ENCODE data around the gene UBE2K.

- peak; percentile 31 for TF ChIP-seq CTCF (IDR thresholded peaks at IDR 0.05; ENCODE audit: insufficient read depth, low read length, poor library complexity, severe bottlenecking)
- no peak for TF ChIP-seq EZH2phosphoT487 (conservative IDR thresholded peaks at IDR 0.05; ENCODE audit: low read length)
Observed at GRCh38 chr4:39658756-39659155, 39.2 kb upstream of the UBE2K start.

Measured in SU-DHL-6 (cell line).